ENCODE data around the gene MAP7. TPM values are rescaled to one million over a fixed set of nuclear protein-coding genes. Genes with fewer than 3 reads are reported as not detected.

Gene MAP7
- total and polyA plus RNA-seq, 2 of the 13 experiments (the other 11 are each of a cell fraction or from before 2014, with no cell fraction given) = 0.04 TPM; not detected in 1

- peak; percentile 22; the same call in 1 of the 2 replicates for TF ChIP-seq ARID5B (CRISPR knock-in tag; IDR thresholded peaks at IDR 0.05)
- TF ChIP-seq KLF16 (CRISPR knock-in tag; IDR thresholded peaks at IDR 0.05) = peak in 1 of 2 experiments; percentile 36; a peak in 1 of 4 replicates
Observed at GRCh38 chr6:136317021-136317694, 233.1 kb downstream of the MAP7 start (continued).

DNA sequence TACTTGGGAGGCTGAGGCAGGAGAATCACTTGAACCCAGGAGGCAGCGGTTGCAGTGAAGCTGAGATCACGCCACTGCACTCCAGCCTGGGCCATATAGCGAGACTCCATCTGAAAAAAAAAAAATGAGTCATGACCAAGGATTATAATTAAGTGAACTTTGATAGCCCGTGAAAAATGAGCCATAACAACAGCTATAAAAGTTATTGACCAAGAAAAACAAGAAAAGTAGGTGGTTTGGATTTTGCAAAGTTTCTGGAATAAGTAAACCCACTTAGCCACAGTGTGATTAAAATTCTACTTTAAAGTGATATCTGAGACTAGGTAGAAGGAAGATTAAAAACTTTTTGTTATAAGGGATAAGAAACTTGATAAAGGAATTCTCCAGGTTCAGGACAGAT, 234.6 kb downstream of the MAP7 start:
- WGBS (ENCODE audit: low lambda C conversion rate) = 38% methylated on average over 4 of the region's 4 CpGs
- no peaks in the 10 kb centered on the region for H3K79me2 ChIP-seq (ENCODE audit: insufficient read depth, low read length)
- H3K27ac ChIP-seq (ENCODE audit: extremely low read length, insufficient read depth, low read length) = no peak overlapping the region
- CTCF ChIA-PET (ENCODE audit: low intra/inter-chr PET ratio, low total read pairs) = no interaction called here
- no peaks in the 10 kb centered on the region for H4K20me1 ChIP-seq (ENCODE audit: insufficient read depth, low read length)
- H3K9me3 ChIP-seq (ENCODE audit: low read length) = no peaks in the 10 kb centered on the region
- no peak overlapping the region for H3K4me2 ChIP-seq (ENCODE audit: low read depth, low read length)
- TF ChIP-seq ZNF282 (IDR thresholded peaks at IDR 0.05; ENCODE audit: partially characterized antibody) (no peak), ZIK1 (CRISPR knock-in tag; IDR thresholded peaks at IDR 0.05; ENCODE audit: borderline replicate concordance, low read depth) (no peak), RFXAP (CRISPR knock-in tag; IDR thresholded peaks at IDR 0.05; ENCODE audit: borderline replicate concordance) (no peak)
- H3K27me3 ChIP-seq (ENCODE audit: control insufficient read depth in 1 of 2, insufficient read depth in 2 of 2, low read length in 2 of 2) = no peaks in the 10 kb centered on the region; a peak in 2 of 5 replicates
- intact Hi-C loops (cut with micrococcal nuclease; ENCODE audit: unreplicated experiment) = loop anchor here (5.0 kb wide), 3 partner anchors 33 to 863 kb away; no protein-coding TSS in a partner anchor
- in situ Hi-C loops (cut with HindIII; ENCODE audit: extremely low pct_ligation_motif_present, low pct_unique_long_range_greater_than_20kb) = loop anchor here (25.0 kb wide), 1 partner anchor 778 kb away; no protein-coding TSS in a partner anchor
- no peak for FAIRE-seq
- no peak overlapping the region for H3K4me3 ChIP-seq (replicated peaks in 1 of 3; ENCODE audit: insufficient read depth in 1 of 3, low read depth in 2 of 3, low read length in 3 of 3)
- no peaks in the 10 kb centered on the region for H3K4me1 ChIP-seq (ENCODE audit: insufficient read depth, low read length)
- no peak for ATAC-seq
- no TSS peak for BruUV-seq (replicated peaks)
- H2AFZ ChIP-seq (ENCODE audit: low read length) = no peak overlapping the region
- POLR2A ChIA-PET = no interaction called here
- no peak for DNase-seq (ENCODE audit: low spot score)
- no peaks in the 10 kb centered on the region for H3K36me3 ChIP-seq (replicated peaks in 1 of 2; ENCODE audit: control insufficient read depth in 1 of 2, insufficient read depth in 2 of 2, low read length in 2 of 2)
- no peak overlapping the region for H3K9ac ChIP-seq (ENCODE audit: insufficient read depth, low read depth, low read length)

Measured in HepG2 (cell line).